HL-60 (cell line): ENCODE data around the gene ASCC3.

ENCODE experiments used
- CTCF ChIP-seq: IDR thresholded peaks from one replicate; pipeline ENCODE4 v1.5.1; 2011; ENCODE audit warnings: low read length, control low read depth, inconsistent platforms; ENCODE audit not compliant: insufficient read depth
- POLR2AphosphoS5 ChIP-seq: IDR thresholded peaks from 2 replicates; pipeline ENCODE4 v1.6.1; 2012; ENCODE audit warnings: low read depth

- TF ChIP-seq CTCF: no peak
- no peak for TF ChIP-seq POLR2AphosphoS5
These were observed 398.4 kb downstream of the ASCC3 start for GRCh38 chr6:100482698-100483097.
